Right lobe of liver (tissue), 6 donors: ENCODE results near the gene NUP85. TPM values are rescaled to one million over a fixed set of nuclear protein-coding genes. Genes with fewer than 3 reads are reported as not detected.

ENCODE experiments used
- ATAC-seq, 4 donors: fragments of 200-7000 bp; cut with Tn5 transposase; one replicate each; pipeline ENCODE4 v1.9.1; 2020; ENCODE audit warnings: mild to moderate bottlenecking in 4 of 4, moderate library complexity in 4 of 4
- DNase-seq, 3 donors: peaks; one replicate each; pipeline ENCODE4 v3.0.0-alpha.2; 2020
- H3K27ac ChIP-seq, 3 donors: fragments of 200-600 bp; one replicate each; pipeline ENCODE4 v1.8.0; 2022
- H3K27me3 ChIP-seq, 2 donors: fragments of 200-600 bp; one replicate each; pipeline ENCODE4 v1.8.0; 2022
- H3K36me3 ChIP-seq, 4 donors: fragments of 200-600 bp; sonication (generic) in 1 of 4; one replicate each; pipeline versions ENCODE4 v1.5.1 to v1.8.0; 2017 to 2022; ENCODE audit warnings: control low read depth in 1 of 4
- H3K4me1 ChIP-seq, 4 donors: fragments of 200-600 bp; sonication (generic) in 1 of 4; one replicate each; pipeline versions ENCODE4 v1.5.1 to v1.8.0; 2017 to 2022; ENCODE audit warnings: control low read depth in 1 of 4
- H3K4me3 ChIP-seq, 3 donors: fragments of 200-600 bp; one replicate each; pipeline ENCODE4 v1.8.0; 2022
- H3K9me3 ChIP-seq, 4 donors: fragments of 200-600 bp; sonication (generic) in 1 of 4; one replicate each; pipeline versions ENCODE4 v1.5.1 to v1.8.0; 2017 to 2022; ENCODE audit warnings: control low read depth in 1 of 4
- POLR2A ChIP-seq: fragments of 450-650 bp; IDR thresholded peaks from one replicate; pipeline ENCODE4 v1.6.1; 2017; ENCODE audit warnings: antibody characterized with exemption, mild to moderate bottlenecking
- WGBS: methylation state at CpG from one replicate; pipeline ENCODE4 v1.1.6; 2018; ENCODE audit warnings: low coverage, low lambda C conversion rate; ENCODE audit not compliant: insufficient coverage; ENCODE audit errors: missing lambda C conversion rate; 5-methylcytosine and 5-hydroxymethylcytosine counted together
- intact Hi-C, 2 donors: fragments of 100-400 bp; cut with DNase I; formaldehyde crosslinking; loops; one replicate each; pipeline versions ENCODE4 v1.11.2 to v1.14.1; 2022
- total RNA-seq, 6 experiments: library from RNA; depleted of rRNA in 2 of 6; stranded (reverse); fragments of >200 nt in 2 of 6; fragmentation: NEBNext Ultra II Directional in 3 of 6; extraction: Animal tissue kit (Norgen Biotek cat#: 25700) in 3 of 6; gene quantifications; one replicate each; pipeline versions ENCODE4 v1.1.0 to v1.2.4, GENCODE V29; 2016 to 2023
- TF ChIP-seq, protein P1 (sequence below), 4 donors: fragments of 200-600 bp in 3 of 4; fragments of 450-650 bp in 1 of 4; IDR thresholded peaks; one replicate each; pipeline versions ENCODE4 v1.5.1 to v1.8.0; 2016 to 2022; ENCODE audit warnings: antibody characterized with exemption in 4 of 4, mild to moderate bottlenecking in 2 of 4
- donor health status: DM: no; HTN: yes; CAD: no.
- donor health status: DM: no; HTN: no; CAD: no.
- donor health status: DM: no; HTN: no; CAD: no.
- donor health status: DM: no; HTN: yes; CAD: no.
- donor health status: DM: no; HTN: yes; CAD: no.

The NUP85 gene
- total RNA-seq, 6 experiments from 2014 or later, result 15.3 to 32.8 (median 25.9) TPM

DNA sequence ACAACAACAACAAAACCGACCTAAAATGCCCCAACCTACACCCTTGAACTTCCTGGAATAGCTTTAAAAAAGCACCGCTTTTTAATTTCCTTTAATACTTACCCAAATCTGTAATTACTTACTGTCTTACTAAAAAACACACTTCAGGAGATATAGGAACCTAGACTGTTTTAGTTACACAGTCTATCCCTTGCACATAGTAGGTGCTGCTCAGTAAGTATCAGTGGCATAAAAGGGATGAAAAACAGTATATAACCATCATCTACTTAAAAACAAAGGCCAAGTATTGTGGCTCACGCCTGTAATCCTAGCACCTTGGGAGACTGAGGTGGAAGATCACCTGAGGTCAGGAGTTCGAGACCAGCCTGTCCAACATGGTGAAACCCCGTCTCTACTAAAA is 28.9 kb upstream of the NUP85 start:
- H3K4me3 ChIP-seq, result no peak overlapping the region
- DNase-seq, result no peak
- H3K27ac ChIP-seq, result no peak overlapping the region
- intact Hi-C loops, result no loop called here
- H3K9me3 ChIP-seq, result no peaks in the 10 kb centered on the region
- H3K27me3 ChIP-seq, result no peaks in the 10 kb centered on the region
- H3K4me1 ChIP-seq, result peaks cover 0 to 16% (median 6%) of the 10 kb centered on the region in 4 donors
- peaks cover 0 to 73% (median 20%) of the 10 kb centered on the region in 4 donors for H3K36me3 ChIP-seq
- TF ChIP-seq, protein P1, sequence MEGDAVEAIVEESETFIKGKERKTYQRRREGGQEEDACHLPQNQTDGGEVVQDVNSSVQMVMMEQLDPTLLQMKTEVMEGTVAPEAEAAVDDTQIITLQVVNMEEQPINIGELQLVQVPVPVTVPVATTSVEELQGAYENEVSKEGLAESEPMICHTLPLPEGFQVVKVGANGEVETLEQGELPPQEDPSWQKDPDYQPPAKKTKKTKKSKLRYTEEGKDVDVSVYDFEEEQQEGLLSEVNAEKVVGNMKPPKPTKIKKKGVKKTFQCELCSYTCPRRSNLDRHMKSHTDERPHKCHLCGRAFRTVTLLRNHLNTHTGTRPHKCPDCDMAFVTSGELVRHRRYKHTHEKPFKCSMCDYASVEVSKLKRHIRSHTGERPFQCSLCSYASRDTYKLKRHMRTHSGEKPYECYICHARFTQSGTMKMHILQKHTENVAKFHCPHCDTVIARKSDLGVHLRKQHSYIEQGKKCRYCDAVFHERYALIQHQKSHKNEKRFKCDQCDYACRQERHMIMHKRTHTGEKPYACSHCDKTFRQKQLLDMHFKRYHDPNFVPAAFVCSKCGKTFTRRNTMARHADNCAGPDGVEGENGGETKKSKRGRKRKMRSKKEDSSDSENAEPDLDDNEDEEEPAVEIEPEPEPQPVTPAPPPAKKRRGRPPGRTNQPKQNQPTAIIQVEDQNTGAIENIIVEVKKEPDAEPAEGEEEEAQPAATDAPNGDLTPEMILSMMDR (IDR thresholded peaks at IDR 0.05), result no peak
- no peak for TF ChIP-seq POLR2A
- WGBS, result 69% methylated on average over 4 of the region's 5 CpGs
- ATAC-seq, result no peak

DNA sequence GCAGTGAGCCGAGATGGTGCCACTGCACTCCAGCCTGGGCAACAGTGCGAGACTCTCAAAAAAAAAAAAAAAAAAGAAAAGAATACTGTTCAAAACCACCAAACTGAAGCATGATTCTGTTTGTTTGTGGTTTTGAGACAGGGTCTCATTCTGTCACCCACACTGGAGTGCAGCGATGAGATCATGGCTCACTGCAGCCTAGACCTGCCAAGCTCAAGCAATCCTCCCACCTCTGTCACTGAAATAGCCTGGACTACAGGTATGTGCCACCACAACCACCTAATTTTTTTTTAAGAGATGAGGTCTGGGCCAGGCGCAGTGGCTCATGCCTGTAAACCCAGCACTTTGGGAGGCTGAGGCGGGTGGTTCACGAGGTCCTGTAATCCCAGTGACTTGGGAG is 27.0 kb upstream of the NUP85 start:
- intact Hi-C loops, result no loop called here
- H3K4me3 ChIP-seq, result no peak overlapping the region
- no peak overlapping the region for H3K27ac ChIP-seq
- H3K9me3 ChIP-seq, result no peaks in the 10 kb centered on the region
- H3K27me3 ChIP-seq, result no peaks in the 10 kb centered on the region
- 90% methylated on average over 5 of the region's 6 CpGs for WGBS
- ATAC-seq (no peak), DNase-seq (peak in 1 of 3 donors; percentile 23)
- H3K4me1 ChIP-seq, result peaks cover 0 to 16% (median 6%) of the 10 kb centered on the region in 4 donors
- no peak for TF ChIP-seq POLR2A
- TF ChIP-seq, protein P1 (IDR thresholded peaks at IDR 0.05), result no peak
- H3K36me3 ChIP-seq, result peaks cover 0 to 56% (median 14%) of the 10 kb centered on the region in 4 donors

DNA sequence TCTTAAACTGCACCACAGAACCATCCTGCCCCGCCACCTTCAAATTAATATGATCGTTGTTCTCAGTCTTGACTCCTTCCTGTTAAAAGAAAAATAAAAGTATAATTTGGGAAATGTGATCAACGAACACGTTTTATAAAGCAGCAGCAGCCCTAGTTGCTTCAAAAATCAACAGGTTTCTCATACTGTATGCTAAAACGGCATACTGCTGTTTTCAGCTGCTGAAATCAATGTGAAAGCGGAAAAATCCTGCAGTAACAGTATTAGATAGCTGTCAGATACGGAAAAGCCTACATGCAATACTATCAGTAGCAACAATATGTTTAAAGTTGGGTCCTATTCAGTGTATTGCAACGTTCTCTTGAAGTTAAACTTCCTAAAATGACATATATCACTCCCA is 24.4 kb upstream of the NUP85 start:
- intact Hi-C loops, result no loop called here
- Histone ChIP-seq H3K4me1 (peaks cover 0 to 16% (median 6%) of the 10 kb centered on the region in 4 donors), H3K4me3 (peak overlapping the region; percentile 85 to 97 (median 90)), H3K27ac (peak overlapping the region in 2 of 3 donors; percentile 96), H3K27me3 (no peaks in the 10 kb centered on the region), H3K36me3 (peaks cover 0 to 29% (median under 1%) of the 10 kb centered on the region in 4 donors), H3K9me3 (no peaks in the 10 kb centered on the region)
- TF ChIP-seq POLR2A, result no peak
- TF ChIP-seq, protein P1 (IDR thresholded peaks at IDR 0.05), result no peak
- DNase-seq (no peak), ATAC-seq (no peak)
- 6% methylated on average over 8 of the region's 8 CpGs for WGBS

DNA sequence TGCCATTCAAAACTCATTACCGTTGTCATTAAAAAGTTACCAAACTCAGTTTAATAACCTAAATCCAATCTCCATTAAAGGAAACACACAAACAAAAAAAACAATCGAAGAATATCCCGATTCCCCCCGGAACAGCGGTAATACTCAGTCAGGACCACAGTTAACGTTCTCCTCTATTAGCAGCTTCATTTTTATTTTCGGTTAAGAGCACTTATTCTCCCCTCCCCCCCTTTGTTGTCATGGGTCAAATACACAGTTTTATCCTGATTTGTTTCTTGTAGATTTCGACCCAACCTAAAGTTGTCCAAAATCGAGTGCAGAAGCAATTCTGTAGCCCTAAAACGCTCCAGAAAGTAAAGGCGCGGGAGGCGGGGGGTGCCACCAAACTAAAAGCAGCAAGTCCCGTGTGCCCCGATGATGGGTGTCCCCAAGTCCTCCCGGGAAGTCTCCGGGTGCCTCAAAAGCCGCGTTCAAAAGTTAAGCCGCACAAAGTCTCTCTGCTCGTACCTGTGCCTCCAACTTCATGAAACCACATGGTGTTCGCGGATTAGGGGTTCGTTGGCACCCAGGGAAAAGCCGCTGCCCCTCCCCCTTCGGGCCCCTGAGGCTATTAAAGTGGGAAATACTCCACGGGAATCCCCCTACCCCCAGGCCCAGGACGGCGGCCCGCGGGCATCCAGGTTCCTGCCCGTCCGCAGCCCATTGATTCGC is 23.7 kb upstream of the NUP85 start:
- Histone ChIP-seq H3K27ac (peak overlapping the region; percentile 94 to 96 (median 96)), H3K4me3 (peak overlapping the region; percentile 85 to 97 (median 90)), H3K36me3 (peaks cover 0 to 23% (median 0%) of the 10 kb centered on the region in 4 donors), H3K4me1 (peaks cover 0 to 16% (median 6%) of the 10 kb centered on the region in 4 donors), H3K27me3 (no peaks in the 10 kb centered on the region), H3K9me3 (no peaks in the 10 kb centered on the region)
- ATAC-seq, result peak; percentile 1 to 28 (median 4)
- TF ChIP-seq, protein P1 (IDR thresholded peaks at IDR 0.05), result no peak
- TF ChIP-seq POLR2A, result no peak
- DNase-seq, result peak in 2 of 3 donors; percentile 55 to 69
- intact Hi-C loops, result no loop called here
- 0% methylated on average over 13 of the region's 34 CpGs for WGBS
